Heart left ventricle (tissue), 16 donors: ENCODE measurements around the gene COX10. TPM values are rescaled to one million over a fixed set of nuclear protein-coding genes. Genes with fewer than 3 reads are reported as not detected.
"Not testable (repeated sequence)": the region's sequence is repeated elsewhere in the genome, so short reads cannot be mapped to it uniquely, and the experiment has no call there.

Source experiments
- ATAC-seq, 4 donors: fragments of 200-7000 bp; cut with Tn5 transposase; one replicate each; pipeline ENCODE4 v1.9.1; 2020 to 2022; ENCODE audit warnings: moderate library complexity in 4 of 4, mild to moderate bottlenecking in 3 of 4, moderate number of reproducible peaks in 1 of 4
- DNase-seq, 5 donors: peaks; one replicate each; pipeline ENCODE4 v3.0.0-alpha.2; 2020
- H3K27ac ChIP-seq, 12 donors: fragments of 200-600 bp; sonication (generic) in 4 of 12; one replicate each; pipeline versions ENCODE4 v1.5.0 to v1.8.0; 2016 to 2022; ENCODE audit warnings: mild to moderate bottlenecking in 2 of 12
- H3K27me3 ChIP-seq, 9 donors: fragments of 200-600 bp; sonication (generic) in 2 of 9; one replicate each; pipeline versions ENCODE4 v1.5.1 to v1.8.0; 2016 to 2022; ENCODE audit warnings: mild to moderate bottlenecking in 3 of 9
- H3K36me3 ChIP-seq, 9 donors: fragments of 200-600 bp; sonication (generic) in 2 of 9; one replicate each; pipeline versions ENCODE4 v1.5.0 to v1.8.0; 2018 to 2022; ENCODE audit warnings: mild to moderate bottlenecking in 2 of 9
- H3K4me1 ChIP-seq, 12 donors: fragments of 200-600 bp; sonication (generic) in 4 of 12; one replicate each; pipeline versions ENCODE4 v1.5.0 to v1.8.0; 2016 to 2022; ENCODE audit warnings: mild to moderate bottlenecking in 3 of 12
- H3K4me3 ChIP-seq, 12 donors: fragments of 200-600 bp; sonication (generic) in 4 of 12; one replicate each; pipeline versions ENCODE4 v1.5.0 to v1.8.0; 2017 to 2022; ENCODE audit warnings: mild to moderate bottlenecking in 9 of 12, moderate library complexity in 4 of 12
- H3K9me3 ChIP-seq, 12 donors: fragments of 200-600 bp; sonication (generic) in 4 of 12; one replicate each; pipeline versions ENCODE4 v1.5.0 to v1.8.0; 2016 to 2022; ENCODE audit warnings: mild to moderate bottlenecking in 1 of 12
- CTCF ChIP-seq, 12 donors: fragments of 200-600 bp; sonication (generic) in 4 of 12; IDR thresholded peaks; one replicate each; pipeline versions ENCODE4 v1.5.0 to v1.8.0; 2018 to 2022; ENCODE audit warnings: antibody characterized with exemption in 12 of 12, mild to moderate bottlenecking in 5 of 12
- POLR2A ChIP-seq, 2 donors: fragments of 450-650 bp; IDR thresholded peaks; one replicate each; pipeline ENCODE4 v1.6.1; 2017; ENCODE audit warnings: antibody characterized with exemption in 2 of 2, mild to moderate bottlenecking in 2 of 2, moderate library complexity in 2 of 2
- WGBS, 4 donors: extraction: QIAGEN DNeasy Blood & Tissue Kit in 2 of 4; methylation state at CpG; one replicate each; pipeline versions ENCODE4 v1.1.5 to v1.1.7; 2013 to 2018; 5-methylcytosine and 5-hydroxymethylcytosine counted together
- intact Hi-C, 10 donors: fragments of 100-400 bp; cut with DNase I; formaldehyde crosslinking; loops; one replicate each; pipeline versions ENCODE4 v1.11.1 to v1.14.2; 2022
- polyA plus RNA-seq, 2 donors: library from polyadenylated mRNA; stranded (reverse); fragments of 200-250 nt; gene quantifications; one replicate each; pipeline ENCODE4 v1.2.3, GENCODE V29; 2013
- total RNA-seq, 9 donors: library from RNA; depleted of rRNA in 2 of 9; stranded (reverse); fragments of >200 nt in 2 of 9; fragmentation: NEBNext Ultra II Directional in 3 of 9; extraction: Animal tissue kit (Norgen Biotek cat#: 25700) in 3 of 9; gene quantifications; one replicate each; pipeline versions ENCODE4 v1.1.0 to v1.2.4, GENCODE V29; 2016 to 2023
- donor health status: ischemic (EF 13 %, LVEDD 7.1; RV severe dilation, severe dysfunction).
- donor health status: healthy with polysubstance abuse.
- donor health status: DM: no; HTN: yes; CAD: no.
- donor health status: DM: no; HTN: no; CAD: no.
- donor health status: ischemic (EF 25% LVEDD 6.9; RV normal size, moderate dysfunction).
- donor health status: ischemic (EF 25% LVEDD 5.7; RV mildly dilated, moderate dysfunction).
- donor health status: healthy.
- donor health status: DM: yes; HTN: yes; CAD: no.
- donor health status: ischemic (EF 35%, LVEDD 5.7; RV mildly dilated, moderate dysfunction).
- donor health status: nonischemic (EF 11% LVEDD 7.7; RV severe dilation, severe dysfunction).
- donor health status: DM: yes; HTN: yes; CAD: no.
- donor health status: PGD.
- donor health status: ischemic (EF 29% LVEDD 5.4; RV normal size, mild dysfunction).
- donor health status: nonischemic (EF 23%, LVEDD 6.1; RV moderate dilation, normal function).

The COX10 gene
- total and polyA plus RNA-seq, 11 donors: 17.8 to 96.0 (median 48.6) TPM

- TF ChIP-seq POLR2A (IDR thresholded peaks at IDR 0.05) (no peak), CTCF (IDR thresholded peaks at IDR 0.05) (no peak)
- Histone ChIP-seq H3K4me1 (no peaks in the 10 kb centered on the region), H3K27me3 (no peaks in the 10 kb centered on the region), H3K9me3 (no peaks in the 10 kb centered on the region), H3K36me3 (peaks cover 0 to 3% (median 0%) of the 10 kb centered on the region in 9 donors), H3K27ac (no peak overlapping the region), H3K4me3 (no peak overlapping the region)
- intact Hi-C loops: no loop called here
- ATAC-seq (no peak), DNase-seq (no peak)
- 89 to 93% (median 90%) methylated on average over 4 of the region's 4 CpGs for WGBS, 4 donors
Measured at GRCh38 chr17:14222611-14223010, 153.3 kb downstream of the COX10 start.

GRCh38 chr17:14225254-14225980 lies 156.1 kb downstream of the COX10 start:
- peaks cover 0 to 3% (median 0%) of the 10 kb centered on the region in 9 donors for H3K36me3 ChIP-seq
- DNase-seq (no peak), ATAC-seq (no peak)
- H3K4me3 ChIP-seq: no peak overlapping the region
- intact Hi-C loops: no loop called here
- 74 to 86% (median 82%) methylated on average over 10 of the region's 10 CpGs for WGBS, 4 donors
- TF ChIP-seq POLR2A (IDR thresholded peaks at IDR 0.05) (no peak), CTCF (IDR thresholded peaks at IDR 0.05) (no peak)
- H3K4me1 ChIP-seq: no peaks in the 10 kb centered on the region
- no peaks in the 10 kb centered on the region for H3K27me3 ChIP-seq
- H3K9me3 ChIP-seq: no peaks in the 10 kb centered on the region
- H3K27ac ChIP-seq: no peak overlapping the region

GRCh38 chr17:14227052-14227451 lies 157.7 kb downstream of the COX10 start:
- TF ChIP-seq CTCF (IDR thresholded peaks at IDR 0.05) (no peak), POLR2A (IDR thresholded peaks at IDR 0.05) (no peak)
- WGBS, 4 donors: 93 to 94% (median 94%) methylated on average over 7 of the region's 7 CpGs
- ATAC-seq (no peak), DNase-seq (no peak)
- Histone ChIP-seq H3K27me3 (no peaks in the 10 kb centered on the region), H3K4me1 (no peaks in the 10 kb centered on the region), H3K9me3 (no peaks in the 10 kb centered on the region), H3K4me3 (no peak overlapping the region), H3K36me3 (peaks cover 0 to 3% (median 0%) of the 10 kb centered on the region in 9 donors), H3K27ac (no peak overlapping the region)
- intact Hi-C loops: no loop called here

GRCh38 chr17:14228903-14229302 lies 159.6 kb downstream of the COX10 start:
- WGBS, 4 donors: 69 to 79% (median 73%) methylated on average over 4 of the region's 4 CpGs
- Histone ChIP-seq H3K4me3 (no peak overlapping the region), H3K4me1 (no peaks in the 10 kb centered on the region), H3K36me3 (peaks cover 0 to 3% (median 0%) of the 10 kb centered on the region in 9 donors), H3K27me3 (no peaks in the 10 kb centered on the region), H3K9me3 (no peaks in the 10 kb centered on the region), H3K27ac (no peak overlapping the region)
- no peak for TF ChIP-seq POLR2A (IDR thresholded peaks at IDR 0.05)
- no peak for TF ChIP-seq CTCF (IDR thresholded peaks at IDR 0.05)
- ATAC-seq: no peak
- intact Hi-C loops: no loop called here
- DNase-seq: no peak

- H3K27ac ChIP-seq, H3K9me3 ChIP-seq, H3K4me3 ChIP-seq, H3K36me3 ChIP-seq, H3K4me1 ChIP-seq, H3K27me3 ChIP-seq, ATAC-seq, intact Hi-C loops, DNase-seq: not testable (repeated sequence)
- WGBS, 4 donors: 71 to 85% (median 81%) methylated on average over 4 of the region's 6 CpGs
Measured at GRCh38 chr17:14231187-14231586, 161.9 kb downstream of the COX10 start.

GRCh38 chr17:14235047-14235446 lies 165.7 kb downstream of the COX10 start:
- H3K9me3 ChIP-seq, H3K4me3 ChIP-seq, H3K27ac ChIP-seq, ATAC-seq, DNase-seq, intact Hi-C loops, H3K4me1 ChIP-seq, H3K36me3 ChIP-seq, H3K27me3 ChIP-seq: not testable (repeated sequence)
- WGBS, 4 donors: 65 to 89% (median 81%) methylated on average over 2 of the region's 2 CpGs

- H3K9me3 ChIP-seq, H3K27ac ChIP-seq, intact Hi-C loops, H3K4me1 ChIP-seq, H3K27me3 ChIP-seq, H3K36me3 ChIP-seq, DNase-seq, H3K4me3 ChIP-seq: not testable (repeated sequence)
- ATAC-seq: peak in 1 of 4 donors; percentile 43
- 80 to 87% (median 85%) methylated on average over 7 to 9 of the region's 9 CpGs; no CpG with 5 or more reads in 1 of the 4 donors for WGBS, 4 donors
Measured at GRCh38 chr17:14236032-14236431, 166.7 kb downstream of the COX10 start.
